PFSK-1 (cell line): ENCODE measurements around the gene RSU1.
A peak's percentile ranks its signal among the peaks of the same experiment; 100 is the strongest.

Source experiments
- FOXP2 ChIP-seq: optimal IDR thresholded peaks from 2 replicates; pipeline ENCODE3; 2011; ENCODE audit warnings: borderline replicate concordance, control low read depth, inconsistent platforms; ENCODE audit not compliant: insufficient read depth; ENCODE audit errors: extremely low read length, extremely low read depth
- POLR2AphosphoS5 ChIP-seq: IDR thresholded peaks from 2 replicates; pipeline ENCODE4 v1.6.1; 2012; ENCODE audit warnings: low read depth, mild to moderate bottlenecking, control low read depth, low read length, moderate library complexity
- SIN3A ChIP-seq: IDR thresholded peaks from 2 replicates; pipeline ENCODE4 v1.6.1; 2012; ENCODE audit warnings: mild to moderate bottlenecking, low read length, moderate library complexity, borderline replicate concordance; ENCODE audit not compliant: insufficient read depth
- TAF1 ChIP-seq: IDR thresholded peaks from 2 replicates; pipeline ENCODE4 v1.6.1; 2012; ENCODE audit warnings: low read length, control low read depth, borderline replicate concordance; ENCODE audit not compliant: insufficient read depth
- TF ChIP-seq, protein P1 (sequence below), 2 experiments: IDR thresholded peaks; 2 replicates each; pipeline versions ENCODE4 v1.6.1 to v1.8.0; 2011 to 2012; ENCODE audit warnings: low read depth in 2 of 2, low read length in 2 of 2, control low read depth in 1 of 2, inconsistent platforms in 1 of 2, mild to moderate bottlenecking in 1 of 2, moderate library complexity in 1 of 2; ENCODE audit not compliant: insufficient read depth in 1 of 2

The RSU1 gene

DNA sequence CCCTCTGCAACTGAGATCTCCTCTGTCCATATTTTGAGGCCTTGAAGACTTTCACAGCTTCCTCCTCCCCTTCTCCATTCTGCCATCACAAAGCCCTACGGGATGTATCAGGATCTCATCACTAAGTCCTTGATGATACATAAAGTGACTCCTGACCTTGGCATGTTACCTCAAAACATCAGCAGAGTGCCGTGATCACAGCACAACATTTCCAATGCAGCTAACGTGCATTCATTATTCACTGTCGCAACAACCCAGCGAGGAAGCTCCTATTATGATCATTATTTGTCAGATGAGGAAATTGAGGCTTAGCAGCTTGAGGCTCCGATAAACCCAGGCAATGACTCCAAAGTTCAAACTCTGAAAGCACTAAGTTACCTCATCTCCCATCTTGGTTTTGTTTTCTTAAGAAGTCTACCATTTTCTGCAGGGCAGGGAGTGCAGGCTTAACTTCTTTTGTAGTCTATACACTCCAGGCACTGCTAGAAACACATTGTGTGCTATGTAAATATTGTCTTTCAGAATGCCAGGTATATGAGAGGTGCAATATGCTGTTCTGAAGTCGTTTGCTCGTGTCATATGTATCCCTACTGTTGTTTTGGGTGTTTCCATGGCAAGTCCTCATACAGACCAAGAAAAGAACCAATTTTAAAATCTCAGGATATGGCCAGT, 215.0 kb downstream of the RSU1 start:
- no peak for TF ChIP-seq SIN3A
- TF ChIP-seq, protein P1, sequence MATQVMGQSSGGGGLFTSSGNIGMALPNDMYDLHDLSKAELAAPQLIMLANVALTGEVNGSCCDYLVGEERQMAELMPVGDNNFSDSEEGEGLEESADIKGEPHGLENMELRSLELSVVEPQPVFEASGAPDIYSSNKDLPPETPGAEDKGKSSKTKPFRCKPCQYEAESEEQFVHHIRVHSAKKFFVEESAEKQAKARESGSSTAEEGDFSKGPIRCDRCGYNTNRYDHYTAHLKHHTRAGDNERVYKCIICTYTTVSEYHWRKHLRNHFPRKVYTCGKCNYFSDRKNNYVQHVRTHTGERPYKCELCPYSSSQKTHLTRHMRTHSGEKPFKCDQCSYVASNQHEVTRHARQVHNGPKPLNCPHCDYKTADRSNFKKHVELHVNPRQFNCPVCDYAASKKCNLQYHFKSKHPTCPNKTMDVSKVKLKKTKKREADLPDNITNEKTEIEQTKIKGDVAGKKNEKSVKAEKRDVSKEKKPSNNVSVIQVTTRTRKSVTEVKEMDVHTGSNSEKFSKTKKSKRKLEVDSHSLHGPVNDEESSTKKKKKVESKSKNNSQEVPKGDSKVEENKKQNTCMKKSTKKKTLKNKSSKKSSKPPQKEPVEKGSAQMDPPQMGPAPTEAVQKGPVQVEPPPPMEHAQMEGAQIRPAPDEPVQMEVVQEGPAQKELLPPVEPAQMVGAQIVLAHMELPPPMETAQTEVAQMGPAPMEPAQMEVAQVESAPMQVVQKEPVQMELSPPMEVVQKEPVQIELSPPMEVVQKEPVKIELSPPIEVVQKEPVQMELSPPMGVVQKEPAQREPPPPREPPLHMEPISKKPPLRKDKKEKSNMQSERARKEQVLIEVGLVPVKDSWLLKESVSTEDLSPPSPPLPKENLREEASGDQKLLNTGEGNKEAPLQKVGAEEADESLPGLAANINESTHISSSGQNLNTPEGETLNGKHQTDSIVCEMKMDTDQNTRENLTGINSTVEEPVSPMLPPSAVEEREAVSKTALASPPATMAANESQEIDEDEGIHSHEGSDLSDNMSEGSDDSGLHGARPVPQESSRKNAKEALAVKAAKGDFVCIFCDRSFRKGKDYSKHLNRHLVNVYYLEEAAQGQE (IDR thresholded peaks at IDR 0.05; ENCODE audit: insufficient read depth in 1 of 2, low read depth in 2 of 2, low read length in 2 of 2) = no peak
- no peak for TF ChIP-seq TAF1
- no peak for TF ChIP-seq POLR2AphosphoS5

DNA sequence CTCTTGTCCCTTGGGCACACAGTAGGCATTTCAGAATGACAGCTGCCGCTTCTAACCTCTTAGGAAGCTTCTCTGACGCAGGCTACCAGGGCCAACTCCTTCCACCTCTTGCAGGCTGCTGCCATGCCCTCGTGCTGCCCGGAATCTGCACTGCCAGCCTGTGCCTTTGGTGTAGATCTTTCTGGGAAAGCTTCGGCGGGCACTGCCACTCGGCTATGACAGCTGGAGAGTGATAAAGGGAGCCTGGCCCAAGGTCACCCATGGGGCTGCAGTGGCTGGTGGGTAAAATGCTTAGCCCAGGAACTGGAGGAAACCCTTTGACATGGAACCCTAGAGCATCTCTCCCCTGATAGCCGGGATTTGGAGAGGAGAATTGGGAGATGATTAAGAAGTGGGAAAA, 217.6 kb downstream of the RSU1 start:
- TF ChIP-seq POLR2AphosphoS5 = no peak
- no peak for TF ChIP-seq TAF1
- TF ChIP-seq SIN3A = no peak
- TF ChIP-seq, protein P1 (IDR thresholded peaks at IDR 0.05; ENCODE audit: insufficient read depth in 1 of 2, low read depth in 2 of 2, low read length in 2 of 2) = no peak
- no peak for TF ChIP-seq FOXP2

DNA sequence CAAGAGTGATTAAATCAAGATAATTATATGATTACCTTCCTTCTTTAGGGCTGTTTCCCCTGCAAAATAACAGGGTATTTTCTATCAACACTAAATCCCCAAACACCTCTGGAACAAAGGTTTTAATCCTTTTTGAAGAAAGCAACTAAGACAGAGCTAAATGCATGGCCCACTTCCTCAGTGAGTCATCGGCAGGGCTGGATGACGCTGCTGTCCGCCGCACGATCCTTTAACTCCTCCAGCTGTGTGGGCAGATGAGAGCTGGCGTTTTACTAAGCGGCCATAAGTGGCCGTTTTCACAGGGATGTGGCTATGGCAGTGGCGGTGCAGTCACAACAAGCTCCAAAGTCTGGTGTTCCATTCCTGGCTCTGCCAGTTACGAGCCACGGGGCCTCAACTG, 219.6 kb downstream of the RSU1 start:
- TF ChIP-seq FOXP2 (peak; percentile 52), SIN3A (no peak)
- TF ChIP-seq, protein P1 (IDR thresholded peaks at IDR 0.05; ENCODE audit: insufficient read depth in 1 of 2, low read depth in 2 of 2, low read length in 2 of 2) = 0 out of 4 replicates have a peak, but pooled peaks of 1 of the 2 experiments have one; percentile 52

DNA sequence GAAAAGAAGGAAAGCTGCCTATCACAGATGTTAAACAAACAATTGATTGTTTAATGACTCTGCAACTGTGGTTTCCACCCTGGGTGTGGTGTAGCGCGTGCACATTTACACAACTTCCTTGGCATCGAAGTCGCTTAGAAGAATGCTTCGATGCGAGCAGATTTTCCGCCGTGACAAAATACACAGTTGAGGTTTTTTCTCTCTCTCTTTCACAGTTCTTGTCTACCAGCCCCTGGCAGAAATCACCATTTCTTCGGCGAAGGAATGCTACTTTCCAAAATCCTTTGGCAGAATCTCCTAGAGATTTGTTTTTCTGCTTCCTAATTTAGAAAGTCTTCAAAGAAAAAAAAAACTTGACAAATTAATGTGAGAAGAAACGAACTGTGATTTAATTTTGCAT, 224.8 kb downstream of the RSU1 start:
- TF ChIP-seq POLR2AphosphoS5 (no peak), SIN3A (no peak), TAF1 (no peak), FOXP2 (no peak)
- TF ChIP-seq, protein P1 (IDR thresholded peaks at IDR 0.05; ENCODE audit: insufficient read depth in 1 of 2, low read depth in 2 of 2, low read length in 2 of 2) = no peak

DNA sequence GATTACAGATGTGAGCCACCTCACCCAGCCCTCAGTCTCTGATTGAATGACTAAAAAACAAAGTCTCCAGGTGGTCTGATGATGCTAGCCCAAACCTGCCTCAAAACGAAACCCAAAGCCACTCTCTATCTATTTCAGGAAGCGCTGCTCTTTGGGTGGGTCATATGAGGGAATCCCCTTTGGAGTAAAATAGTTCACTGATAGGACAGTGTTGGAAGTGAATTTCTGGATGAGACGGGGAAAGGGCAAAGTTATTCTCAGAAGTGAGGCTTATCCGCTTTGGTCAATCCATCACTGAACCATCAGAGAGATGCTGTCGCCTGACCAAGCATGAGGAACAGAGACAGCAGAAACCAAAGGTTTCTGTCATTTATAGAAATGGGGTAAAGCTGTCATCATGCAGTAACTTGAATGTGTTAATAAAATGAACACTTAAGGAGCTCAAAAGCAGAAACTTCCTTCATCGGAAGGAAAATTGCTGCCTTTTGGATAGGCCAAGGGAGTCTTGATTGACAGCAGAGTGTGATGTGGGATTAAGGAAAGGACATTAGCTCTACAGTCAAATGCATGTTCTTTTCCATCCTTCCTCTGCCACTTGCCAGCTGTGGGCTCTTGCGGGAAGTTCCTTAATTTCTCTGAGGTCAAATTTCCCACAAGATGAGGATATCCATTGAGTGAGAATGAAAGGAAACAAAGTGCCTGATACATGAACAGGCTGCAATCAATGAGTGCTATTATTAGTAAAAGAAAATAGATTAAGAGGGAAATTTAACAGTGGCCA, 230.7 kb downstream of the RSU1 start:
- TF ChIP-seq POLR2AphosphoS5 = no peak
- TF ChIP-seq, protein P1 (IDR thresholded peaks at IDR 0.05; ENCODE audit: insufficient read depth in 1 of 2, low read depth in 2 of 2, low read length in 2 of 2) = no peak
- no peak for TF ChIP-seq TAF1
- no peak for TF ChIP-seq FOXP2
- TF ChIP-seq SIN3A = no peak
